ENCODE measurements around the gene DGKD.

DGKD gene

GRCh38 chr2:233501198-233502076 is 147.1 kb downstream of the DGKD start:
- H3K4me3 ChIP-seq (ENCODE audit: low read length) = no peak overlapping the region
- no peak for DNase-seq (ENCODE audit: low read depth)
- TF ChIP-seq, protein P1, sequence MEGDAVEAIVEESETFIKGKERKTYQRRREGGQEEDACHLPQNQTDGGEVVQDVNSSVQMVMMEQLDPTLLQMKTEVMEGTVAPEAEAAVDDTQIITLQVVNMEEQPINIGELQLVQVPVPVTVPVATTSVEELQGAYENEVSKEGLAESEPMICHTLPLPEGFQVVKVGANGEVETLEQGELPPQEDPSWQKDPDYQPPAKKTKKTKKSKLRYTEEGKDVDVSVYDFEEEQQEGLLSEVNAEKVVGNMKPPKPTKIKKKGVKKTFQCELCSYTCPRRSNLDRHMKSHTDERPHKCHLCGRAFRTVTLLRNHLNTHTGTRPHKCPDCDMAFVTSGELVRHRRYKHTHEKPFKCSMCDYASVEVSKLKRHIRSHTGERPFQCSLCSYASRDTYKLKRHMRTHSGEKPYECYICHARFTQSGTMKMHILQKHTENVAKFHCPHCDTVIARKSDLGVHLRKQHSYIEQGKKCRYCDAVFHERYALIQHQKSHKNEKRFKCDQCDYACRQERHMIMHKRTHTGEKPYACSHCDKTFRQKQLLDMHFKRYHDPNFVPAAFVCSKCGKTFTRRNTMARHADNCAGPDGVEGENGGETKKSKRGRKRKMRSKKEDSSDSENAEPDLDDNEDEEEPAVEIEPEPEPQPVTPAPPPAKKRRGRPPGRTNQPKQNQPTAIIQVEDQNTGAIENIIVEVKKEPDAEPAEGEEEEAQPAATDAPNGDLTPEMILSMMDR (IDR thresholded peaks at IDR 0.05; ENCODE audit: insufficient read depth, low read depth, low read length, missing control alignments) = no peak

GRCh38 chr2:233503481-233503880 is 149.2 kb downstream of the DGKD start:
- TF ChIP-seq, protein P1 (IDR thresholded peaks at IDR 0.05; ENCODE audit: insufficient read depth, low read depth, low read length, missing control alignments) = no peak
- H3K4me3 ChIP-seq (ENCODE audit: low read length) = no peak overlapping the region
- no peak for DNase-seq (ENCODE audit: low read depth)

DNA sequence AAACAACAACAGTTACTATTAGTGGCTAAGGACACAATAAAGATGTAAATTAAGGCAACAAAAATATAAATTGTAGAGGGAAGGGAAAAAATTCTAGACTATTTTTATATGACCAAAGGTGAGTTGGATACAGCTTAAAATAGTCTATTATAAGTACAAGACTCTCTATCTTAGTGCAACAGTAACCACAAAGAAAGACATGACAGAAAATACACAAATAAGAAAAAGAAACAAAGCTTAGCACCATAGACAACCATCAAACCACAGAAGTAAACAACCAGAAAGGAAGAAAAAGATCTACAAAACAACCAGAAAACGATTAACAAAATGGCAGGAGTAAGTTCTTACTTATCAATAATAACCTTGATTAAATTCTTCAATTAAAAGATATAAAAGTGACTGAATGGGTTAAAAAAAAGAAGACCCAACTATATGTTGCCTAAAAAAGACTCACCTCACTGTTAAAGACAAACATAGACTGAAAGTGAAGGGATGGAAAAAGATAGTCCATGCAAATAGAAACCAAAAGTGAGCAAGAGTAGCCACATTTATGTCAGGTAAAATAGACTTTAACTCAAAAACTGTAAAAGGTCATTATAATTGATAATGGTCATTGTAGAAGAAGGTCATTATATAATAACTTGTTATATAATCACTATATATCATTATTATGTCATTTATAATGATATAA is 149.8 kb downstream of the DGKD start:
- DNase-seq (ENCODE audit: low read depth) = no peak
- H3K4me3 ChIP-seq (ENCODE audit: low read length) = no peak overlapping the region
- TF ChIP-seq, protein P1 (IDR thresholded peaks at IDR 0.05; ENCODE audit: insufficient read depth, low read depth, low read length, missing control alignments) = no peak

DNA sequence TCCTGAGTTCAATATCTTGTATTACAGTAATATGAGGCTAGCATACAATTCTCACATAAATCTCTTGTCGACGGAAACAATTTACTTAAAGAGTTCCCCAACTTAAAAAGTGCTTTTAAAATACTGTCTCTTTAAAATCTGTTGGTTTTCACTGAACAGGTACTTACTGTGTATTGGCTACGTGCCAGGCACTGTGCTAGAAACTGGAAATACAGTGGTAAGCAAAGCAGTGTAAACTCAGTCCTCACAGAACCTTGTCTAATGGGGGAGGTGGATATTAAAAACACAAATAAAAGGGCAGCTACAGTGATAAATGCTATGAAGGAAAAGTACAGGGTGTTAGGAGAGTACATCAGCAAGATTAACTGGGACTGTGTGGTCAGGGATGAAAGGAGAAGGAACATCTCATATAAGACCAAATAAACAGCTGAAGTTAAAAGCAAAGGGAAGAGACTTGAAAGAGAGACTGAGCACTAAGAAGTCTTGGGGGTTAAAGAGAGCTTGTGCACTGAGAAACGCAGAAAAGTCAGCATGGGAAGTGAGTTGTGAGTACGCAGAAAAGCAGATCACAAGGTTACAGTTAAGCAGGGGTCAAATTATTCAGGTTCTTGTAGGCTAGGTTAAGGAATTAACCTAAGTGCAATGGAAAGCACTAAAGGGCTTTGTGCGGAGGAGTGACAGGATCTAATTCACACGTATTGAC is 159.8 kb downstream of the DGKD start:
- TF ChIP-seq, protein P1 (IDR thresholded peaks at IDR 0.05; ENCODE audit: insufficient read depth, low read depth, low read length, missing control alignments) = no peak
- DNase-seq (ENCODE audit: low read depth) = no peak
- H3K4me3 ChIP-seq (ENCODE audit: low read length) = no peak overlapping the region

DNA sequence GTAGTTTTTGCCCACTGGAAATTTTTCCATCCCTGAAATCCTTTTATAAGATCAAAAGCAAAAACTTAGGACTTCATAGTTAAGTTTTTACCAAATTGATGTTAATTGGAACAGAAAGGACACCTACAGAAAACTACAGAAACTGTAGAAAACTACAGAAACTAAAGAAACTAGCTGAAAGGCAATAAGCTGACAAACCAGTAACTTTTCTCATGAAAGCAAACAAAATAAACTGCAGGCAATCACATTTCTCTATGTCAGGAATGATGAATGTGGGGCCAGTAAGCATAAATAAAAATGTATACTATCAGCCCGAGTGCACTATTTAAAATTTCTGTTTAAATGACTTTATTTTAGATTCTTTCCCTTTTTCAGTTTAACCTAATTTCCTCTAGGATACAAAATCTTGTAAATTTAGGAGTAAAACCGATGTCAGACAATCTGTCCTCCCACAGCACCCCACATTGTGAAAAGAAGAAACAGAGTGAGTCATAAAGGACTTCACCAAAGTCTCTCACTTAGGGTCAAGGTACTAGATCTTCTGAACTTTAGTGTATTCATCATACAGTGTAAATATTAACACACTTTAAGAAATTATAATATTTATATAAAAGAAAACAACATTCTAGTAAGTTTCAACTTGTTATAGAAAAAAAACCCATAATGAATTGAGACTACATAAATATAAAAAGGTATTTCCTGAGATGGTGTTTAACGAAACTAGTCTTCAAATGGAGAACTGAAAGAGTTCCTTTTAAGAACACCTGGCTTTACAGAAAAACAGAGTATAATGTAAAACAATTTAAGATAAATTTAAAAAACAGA is 165.7 kb downstream of the DGKD start:
- TF ChIP-seq, protein P1 (IDR thresholded peaks at IDR 0.05; ENCODE audit: insufficient read depth, low read depth, low read length, missing control alignments) = no peak
- no peak overlapping the region for H3K4me3 ChIP-seq (ENCODE audit: low read length)
- no peak for DNase-seq (ENCODE audit: low read depth)
